Lower lobe of right lung (tissue), 2 donors: ENCODE results near the gene AQP12B. TPM values are rescaled to one million over a fixed set of nuclear protein-coding genes. Genes with fewer than 3 reads are reported as not detected.
A peak's percentile ranks its signal among the peaks of the same experiment; 100 is the strongest.

Source experiments
- ATAC-seq, 2 donors: fragments of 200-7000 bp; cut with Tn5 transposase; one replicate each; pipeline ENCODE4 v1.9.1; 2020 to 2022; ENCODE audit warnings: mild to moderate bottlenecking in 2 of 2, moderate library complexity in 2 of 2
- DNase-seq: peaks from one replicate; pipeline ENCODE4 v3.0.0-alpha.2; 2020
- H3K27ac ChIP-seq: fragments of 200-600 bp; one replicate; pipeline ENCODE4 v1.8.0; 2022
- H3K27me3 ChIP-seq: fragments of 200-600 bp; one replicate; pipeline ENCODE4 v1.8.0; 2022; ENCODE audit warnings: low read depth
- H3K36me3 ChIP-seq: fragments of 200-600 bp; one replicate; pipeline ENCODE4 v1.8.0; 2022; ENCODE audit warnings: mild to moderate bottlenecking
- H3K4me1 ChIP-seq: fragments of 200-600 bp; one replicate; pipeline ENCODE4 v1.8.0; 2022
- H3K4me3 ChIP-seq: fragments of 200-600 bp; one replicate; pipeline ENCODE4 v1.8.0; 2022; ENCODE audit warnings: mild to moderate bottlenecking
- H3K9me3 ChIP-seq: fragments of 200-600 bp; one replicate; pipeline ENCODE4 v1.8.0; 2022
- intact Hi-C: fragments of 100-400 bp; cut with DNase I; formaldehyde crosslinking; loops from one replicate; pipeline ENCODE4 v1.11.0; 2022
- total RNA-seq: library from RNA; stranded (reverse); fragmentation: NEBNext Ultra II Directional; extraction: Animal tissue kit (Norgen Biotek cat#: 25700); gene quantifications from one replicate; pipeline ENCODE4 v1.2.1, GENCODE V29; 2021
- TF ChIP-seq, protein P1 (sequence below): fragments of 200-600 bp; IDR thresholded peaks from one replicate; pipeline ENCODE4 v1.8.0; 2022; ENCODE audit warnings: antibody characterized with exemption, mild to moderate bottlenecking
- donor health status: DM: no; HTN: yes; CAD: no; lungs with severe emphysema.

Gene AQP12B
- total RNA-seq, 1 donor from 2014 or later = not detected

DNA sequence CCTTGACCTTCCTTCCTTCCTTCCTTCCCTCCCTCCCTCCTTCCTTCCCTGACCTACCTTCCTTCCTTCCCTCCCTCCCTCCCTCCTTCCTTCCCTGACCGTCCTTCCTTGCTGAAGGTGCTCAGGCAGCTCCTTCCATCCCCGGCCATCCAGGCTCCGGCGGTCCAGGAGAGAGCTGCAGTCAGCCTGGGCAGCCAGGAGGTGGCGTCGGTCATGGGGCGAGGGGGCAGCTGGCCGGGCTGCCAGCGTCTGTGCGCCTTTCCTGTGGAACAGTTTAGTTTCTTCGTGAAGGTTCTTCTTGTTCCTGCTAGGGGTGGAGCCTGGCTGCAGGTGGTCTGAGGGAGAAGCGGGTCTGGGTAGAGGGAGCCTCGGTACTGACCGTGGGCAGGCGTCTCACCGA, 41.7 kb downstream of the AQP12B start:
- no peak overlapping the region for H3K27ac ChIP-seq
- H3K36me3 ChIP-seq = no peaks in the 10 kb centered on the region
- ATAC-seq = peak; percentile 34 to 62
- peaks cover 8% of the 10 kb centered on the region for H3K27me3 ChIP-seq
- H3K4me3 ChIP-seq = no peak overlapping the region
- no peaks in the 10 kb centered on the region for H3K9me3 ChIP-seq
- TF ChIP-seq, protein P1, sequence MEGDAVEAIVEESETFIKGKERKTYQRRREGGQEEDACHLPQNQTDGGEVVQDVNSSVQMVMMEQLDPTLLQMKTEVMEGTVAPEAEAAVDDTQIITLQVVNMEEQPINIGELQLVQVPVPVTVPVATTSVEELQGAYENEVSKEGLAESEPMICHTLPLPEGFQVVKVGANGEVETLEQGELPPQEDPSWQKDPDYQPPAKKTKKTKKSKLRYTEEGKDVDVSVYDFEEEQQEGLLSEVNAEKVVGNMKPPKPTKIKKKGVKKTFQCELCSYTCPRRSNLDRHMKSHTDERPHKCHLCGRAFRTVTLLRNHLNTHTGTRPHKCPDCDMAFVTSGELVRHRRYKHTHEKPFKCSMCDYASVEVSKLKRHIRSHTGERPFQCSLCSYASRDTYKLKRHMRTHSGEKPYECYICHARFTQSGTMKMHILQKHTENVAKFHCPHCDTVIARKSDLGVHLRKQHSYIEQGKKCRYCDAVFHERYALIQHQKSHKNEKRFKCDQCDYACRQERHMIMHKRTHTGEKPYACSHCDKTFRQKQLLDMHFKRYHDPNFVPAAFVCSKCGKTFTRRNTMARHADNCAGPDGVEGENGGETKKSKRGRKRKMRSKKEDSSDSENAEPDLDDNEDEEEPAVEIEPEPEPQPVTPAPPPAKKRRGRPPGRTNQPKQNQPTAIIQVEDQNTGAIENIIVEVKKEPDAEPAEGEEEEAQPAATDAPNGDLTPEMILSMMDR = peak; percentile 37
- no peak for DNase-seq
- intact Hi-C loops = no loop called here
- no peaks in the 10 kb centered on the region for H3K4me1 ChIP-seq

DNA sequence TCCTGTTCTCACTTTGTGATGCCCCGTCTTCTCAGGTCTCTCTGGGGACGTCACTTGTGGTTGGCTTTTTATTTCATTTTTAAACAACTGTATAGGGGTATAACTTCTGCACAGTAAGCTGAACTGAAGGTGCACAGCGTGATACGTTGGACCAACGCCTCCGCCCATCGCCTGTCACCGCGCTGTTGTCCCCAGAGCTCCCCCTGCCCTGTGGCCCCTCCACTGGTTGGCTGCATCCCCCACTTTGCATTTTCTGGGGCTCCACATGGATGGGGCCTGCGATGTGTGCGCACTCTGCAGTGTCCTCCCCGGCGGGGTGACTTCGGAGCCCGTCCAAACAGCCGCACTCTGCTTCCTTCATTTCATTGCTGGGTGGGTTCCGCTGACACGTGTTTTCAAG, 43.1 kb downstream of the AQP12B start:
- Histone ChIP-seq H3K9me3 (no peaks in the 10 kb centered on the region), H3K36me3 (no peaks in the 10 kb centered on the region), H3K4me3 (no peak overlapping the region), H3K27ac (no peak overlapping the region), H3K4me1 (no peaks in the 10 kb centered on the region), H3K27me3 (peaks cover 5% of the 10 kb centered on the region)
- ATAC-seq (no peak), DNase-seq (no peak)
- TF ChIP-seq, protein P1 = no peak
- intact Hi-C loops = no loop called here

DNA sequence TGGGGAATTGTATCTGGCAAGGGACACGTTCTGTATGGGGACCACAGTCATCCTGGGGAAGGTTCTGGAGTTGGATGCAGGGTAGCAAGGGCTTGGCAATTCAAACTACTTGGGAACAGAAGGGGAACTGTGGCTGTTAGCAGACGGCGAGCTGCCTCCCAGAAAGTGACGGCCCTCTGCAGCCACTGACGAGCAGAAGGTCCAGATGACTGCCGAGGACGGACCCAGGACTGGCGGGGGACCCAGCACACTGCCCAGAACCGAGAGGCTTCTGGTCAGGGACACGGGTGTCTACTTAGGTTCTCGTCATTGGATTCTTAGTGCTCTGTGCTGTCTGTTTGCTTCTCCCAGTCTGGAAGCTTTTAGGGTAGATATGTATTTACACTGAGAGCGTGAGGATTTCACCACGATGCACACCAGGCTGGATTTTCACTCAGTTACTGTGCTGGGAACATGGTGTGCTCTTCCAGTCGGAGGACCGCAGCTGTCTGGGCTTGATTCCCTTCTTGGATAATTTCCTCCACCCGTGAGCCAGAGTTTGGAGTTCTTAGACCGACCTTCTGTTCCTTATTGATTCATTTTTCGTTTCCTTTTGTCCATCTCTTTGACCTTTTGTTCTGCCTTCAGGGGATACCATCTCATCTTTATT, 44.0 kb downstream of the AQP12B start:
- Histone ChIP-seq H3K4me3 (no peak overlapping the region), H3K4me1 (no peaks in the 10 kb centered on the region), H3K27ac (no peak overlapping the region), H3K36me3 (no peaks in the 10 kb centered on the region), H3K9me3 (peaks cover 3% of the 10 kb centered on the region), H3K27me3 (no peaks in the 10 kb centered on the region)
- no peak for DNase-seq
- ATAC-seq = no peak
- TF ChIP-seq, protein P1 = no peak
- intact Hi-C loops = no loop called here

DNA sequence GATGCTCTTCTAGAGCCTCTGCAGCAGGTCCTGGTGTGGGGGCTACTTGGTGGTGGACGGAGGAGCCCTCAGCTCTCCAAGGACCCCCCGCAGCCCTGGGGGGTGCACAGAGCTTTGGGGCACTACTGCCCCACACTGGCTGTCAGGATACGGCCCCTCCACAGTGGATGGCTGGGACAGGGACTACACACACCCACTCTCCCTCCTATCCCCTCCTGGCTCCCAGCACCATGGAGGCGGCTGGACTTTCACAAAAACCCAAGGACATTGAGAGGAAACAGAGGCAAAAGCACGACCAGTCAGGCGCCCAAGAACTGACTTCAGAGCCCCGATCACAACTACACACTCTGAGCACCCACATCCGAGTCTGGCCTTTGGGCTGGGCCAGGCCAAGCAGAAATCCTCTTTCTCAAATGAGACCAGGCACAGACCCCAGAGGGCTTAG, 44.8 kb downstream of the AQP12B start:
- TF ChIP-seq, protein P1 = no peak
- H3K9me3 ChIP-seq = peaks cover 4% of the 10 kb centered on the region
- intact Hi-C loops = no loop called here
- no peaks in the 10 kb centered on the region for H3K4me1 ChIP-seq
- DNase-seq = no peak
- H3K27me3 ChIP-seq = no peaks in the 10 kb centered on the region
- ATAC-seq = peak in 1 of 2 donors; percentile 23
- no peaks in the 10 kb centered on the region for H3K36me3 ChIP-seq
- H3K27ac ChIP-seq = no peak overlapping the region
- no peak overlapping the region for H3K4me3 ChIP-seq

DNA sequence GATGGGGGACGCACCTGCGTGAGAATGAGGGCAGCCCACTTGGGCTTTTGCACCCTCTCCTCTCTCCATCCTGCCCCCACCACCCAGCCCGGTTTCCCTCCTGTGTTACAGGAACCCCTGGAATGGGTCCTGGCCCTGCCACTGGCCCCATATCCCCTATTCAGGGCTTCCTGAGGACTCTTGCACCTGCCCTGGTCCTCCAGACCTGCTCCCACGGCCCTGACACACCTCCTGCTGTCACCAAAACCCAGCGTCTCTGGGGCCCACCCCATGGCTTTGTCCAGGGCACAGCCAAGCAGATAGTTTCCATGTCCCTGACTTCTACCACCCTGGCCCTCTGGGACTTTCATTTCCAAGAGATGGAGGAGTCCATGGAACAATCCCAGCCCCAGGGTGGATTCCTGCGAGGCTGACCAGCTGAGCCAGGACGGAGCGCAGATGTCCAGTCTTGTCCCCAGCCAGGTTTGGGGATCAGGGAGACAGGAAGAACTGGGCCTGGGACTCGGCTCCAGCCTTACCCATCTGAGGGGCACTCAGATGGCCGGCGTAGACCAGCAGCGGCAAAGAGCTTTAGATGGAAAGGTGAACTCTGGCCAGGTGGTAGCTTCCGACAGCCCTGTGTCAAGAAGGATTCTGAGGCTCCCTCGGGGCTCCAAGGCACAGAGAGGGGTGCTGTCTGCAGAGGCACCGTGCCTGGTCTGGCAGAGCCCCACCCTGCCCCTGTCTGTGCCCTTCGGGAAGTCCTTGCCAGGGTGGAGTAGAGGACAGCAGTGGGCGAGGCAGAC, 45.4 kb downstream of the AQP12B start:
- Histone ChIP-seq H3K4me3 (no peak overlapping the region), H3K36me3 (no peaks in the 10 kb centered on the region), H3K4me1 (no peaks in the 10 kb centered on the region), H3K27me3 (no peaks in the 10 kb centered on the region), H3K27ac (no peak overlapping the region), H3K9me3 (peaks cover 4% of the 10 kb centered on the region)
- ATAC-seq (no peak), DNase-seq (no peak)
- intact Hi-C loops = no loop called here
- TF ChIP-seq, protein P1 = no peak
